Stimulated activated CD8-positive, alpha-beta memory T cell treated with anti-CD3 and anti-CD28 coated beads, Interleukin-7, amount 100 ng/mL, for 48 hours (primary cell): ENCODE results near the gene THAP3.
"Not testable (repeated sequence)": the region's sequence is repeated elsewhere in the genome, so short reads cannot be mapped to it uniquely, and the experiment has no call there.

ENCODE experiments used
- DNase-seq, 2 donors: peaks; one replicate each; pipeline ENCODE4 v3.0.0-alpha.2; 2020; ENCODE audit warnings: low read depth in 1 of 2; ENCODE audit errors: extremely low read depth in 1 of 2

THAP3 gene

GRCh38 chr1:6632588-6633514 is 8.2 kb downstream of the THAP3 start:
- no peak for DNase-seq

- no peak for DNase-seq
Observed at GRCh38 chr1:6634371-6635052, 9.8 kb downstream of the THAP3 start.

- no peak for DNase-seq
Observed at GRCh38 chr1:6635161-6635909, 10.7 kb downstream of the THAP3 start.

- no peak for DNase-seq
Observed at GRCh38 chr1:6635910-6636760, 11.5 kb downstream of the THAP3 start.

GRCh38 chr1:6636778-6637177 is 12.1 kb downstream of the THAP3 start:
- DNase-seq: not testable (repeated sequence)

GRCh38 chr1:6637770-6638169 is 13.1 kb downstream of the THAP3 start:
- DNase-seq: no peak

GRCh38 chr1:6638226-6638625 is 13.6 kb downstream of the THAP3 start:
- DNase-seq: no peak

GRCh38 chr1:6640867-6641266 is 16.2 kb downstream of the THAP3 start:
- DNase-seq: not testable (repeated sequence)

- no peak for DNase-seq
Observed at GRCh38 chr1:6645018-6645417, 20.4 kb downstream of the THAP3 start.

- DNase-seq: no peak
Observed at GRCh38 chr1:6646499-6647148, 22.0 kb downstream of the THAP3 start.

GRCh38 chr1:6648556-6648955 is 23.9 kb downstream of the THAP3 start:
- DNase-seq: no peak

GRCh38 chr1:6651909-6652308 is 27.2 kb downstream of the THAP3 start:
- DNase-seq: no peak

- DNase-seq: no peak
Observed at GRCh38 chr1:6652986-6653385, 28.3 kb downstream of the THAP3 start.

- DNase-seq: no peak
Observed at GRCh38 chr1:6653436-6654290, 29.0 kb downstream of the THAP3 start.

GRCh38 chr1:6657138-6657537 is 32.5 kb downstream of the THAP3 start:
- no peak for DNase-seq

GRCh38 chr1:6658359-6659060 is 33.8 kb downstream of the THAP3 start:
- no peak for DNase-seq

- DNase-seq: no peak
Observed at GRCh38 chr1:6660415-6661049, 35.9 kb downstream of the THAP3 start.

- not testable (repeated sequence) for DNase-seq
Observed at GRCh38 chr1:6662468-6662867, 37.8 kb downstream of the THAP3 start.
